Measurements from ENCODE around the gene NRXN3.

- TF ChIP-seq, protein P1, sequence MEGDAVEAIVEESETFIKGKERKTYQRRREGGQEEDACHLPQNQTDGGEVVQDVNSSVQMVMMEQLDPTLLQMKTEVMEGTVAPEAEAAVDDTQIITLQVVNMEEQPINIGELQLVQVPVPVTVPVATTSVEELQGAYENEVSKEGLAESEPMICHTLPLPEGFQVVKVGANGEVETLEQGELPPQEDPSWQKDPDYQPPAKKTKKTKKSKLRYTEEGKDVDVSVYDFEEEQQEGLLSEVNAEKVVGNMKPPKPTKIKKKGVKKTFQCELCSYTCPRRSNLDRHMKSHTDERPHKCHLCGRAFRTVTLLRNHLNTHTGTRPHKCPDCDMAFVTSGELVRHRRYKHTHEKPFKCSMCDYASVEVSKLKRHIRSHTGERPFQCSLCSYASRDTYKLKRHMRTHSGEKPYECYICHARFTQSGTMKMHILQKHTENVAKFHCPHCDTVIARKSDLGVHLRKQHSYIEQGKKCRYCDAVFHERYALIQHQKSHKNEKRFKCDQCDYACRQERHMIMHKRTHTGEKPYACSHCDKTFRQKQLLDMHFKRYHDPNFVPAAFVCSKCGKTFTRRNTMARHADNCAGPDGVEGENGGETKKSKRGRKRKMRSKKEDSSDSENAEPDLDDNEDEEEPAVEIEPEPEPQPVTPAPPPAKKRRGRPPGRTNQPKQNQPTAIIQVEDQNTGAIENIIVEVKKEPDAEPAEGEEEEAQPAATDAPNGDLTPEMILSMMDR (IDR thresholded peaks at IDR 0.05): peak; percentile 44
- TF ChIP-seq EZH2 (IDR thresholded peaks at IDR 0.05) (no peak), EZH2phosphoT487 (IDR thresholded peaks at IDR 0.05) (no peak)
Observed at GRCh38 chr14:79408696-79409095, 1238.5 kb downstream of the NRXN3 start.
